ENCODE data around the gene IMP4.

IMP4 gene

DNA sequence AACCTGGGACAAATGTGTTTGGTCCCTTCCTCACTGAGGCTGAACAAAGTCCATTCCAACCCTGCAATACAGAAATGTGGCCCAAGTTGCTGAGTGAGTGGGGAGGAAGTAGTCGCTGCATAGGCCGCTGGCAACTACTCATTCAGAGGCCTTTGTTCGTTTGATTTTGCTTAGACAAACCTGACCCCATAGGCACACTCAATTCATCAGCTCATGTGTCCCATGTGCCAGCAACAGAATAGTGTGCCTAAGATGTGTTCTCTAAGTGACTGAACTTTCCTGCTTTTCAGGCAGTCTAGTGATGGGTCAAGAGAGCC is 36.2 kb downstream of the IMP4 start:
- no peak for DNase-seq

DNA sequence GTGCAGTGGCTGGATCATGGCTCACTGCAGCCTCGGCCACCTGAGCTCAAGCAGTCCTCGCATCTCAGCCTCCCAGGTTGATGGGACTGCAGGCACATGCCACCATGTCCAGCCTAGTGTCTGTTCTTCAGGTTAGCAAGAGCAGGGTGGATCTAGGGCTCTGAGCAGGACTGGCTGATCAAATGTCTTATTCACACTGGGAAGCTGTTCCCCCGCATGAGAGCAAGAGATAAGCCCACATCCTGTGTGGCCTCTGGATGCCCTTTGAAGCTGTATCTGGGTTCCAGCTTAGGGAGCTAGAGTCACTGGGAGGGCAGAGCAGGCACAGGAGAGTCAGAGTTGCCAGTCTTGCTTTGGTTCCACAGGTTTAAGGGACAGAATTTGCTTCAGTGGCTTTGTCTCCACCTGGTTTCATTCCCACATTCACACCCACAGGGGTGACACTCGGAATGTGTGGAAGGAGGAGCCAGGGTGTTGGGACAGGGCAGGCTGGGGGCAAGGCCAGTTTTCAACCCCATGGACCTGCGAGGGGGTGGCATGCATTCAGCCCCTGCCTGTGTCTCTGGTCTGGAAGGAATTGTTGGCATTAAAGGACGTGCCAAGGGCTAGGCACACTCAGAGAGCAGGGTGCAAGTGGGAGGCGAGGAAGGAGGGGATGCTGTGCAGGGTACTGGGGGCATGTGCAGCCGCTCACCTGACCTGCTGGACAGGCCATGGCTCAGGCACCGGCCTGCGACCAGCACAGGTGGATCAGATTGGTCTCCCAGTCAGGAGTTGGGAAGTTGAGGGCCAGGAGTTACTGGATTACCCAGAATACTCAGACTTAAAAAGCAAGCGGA is 37.6 kb downstream of the IMP4 start:
- DNase-seq, result no peak

DNA sequence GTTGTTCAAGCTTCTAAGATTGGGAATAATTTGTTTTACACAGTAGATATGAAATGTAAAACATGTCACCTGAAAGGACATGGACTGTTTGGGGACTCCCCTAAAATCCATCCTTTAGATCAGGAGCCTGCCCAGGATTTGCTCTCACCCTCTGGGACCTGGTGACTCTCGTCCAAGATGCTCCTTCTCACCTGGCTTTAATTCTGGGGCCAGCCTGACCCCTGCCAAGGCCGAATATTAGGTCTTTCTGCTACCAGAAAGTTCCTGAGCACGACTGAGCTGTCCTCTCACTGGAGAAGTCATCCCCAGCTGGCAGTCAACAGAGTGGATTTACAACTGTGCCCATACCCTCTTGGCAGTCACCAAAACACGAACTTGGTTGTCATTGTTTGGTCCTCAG is 38.4 kb downstream of the IMP4 start:
- no peak for DNase-seq

DNA sequence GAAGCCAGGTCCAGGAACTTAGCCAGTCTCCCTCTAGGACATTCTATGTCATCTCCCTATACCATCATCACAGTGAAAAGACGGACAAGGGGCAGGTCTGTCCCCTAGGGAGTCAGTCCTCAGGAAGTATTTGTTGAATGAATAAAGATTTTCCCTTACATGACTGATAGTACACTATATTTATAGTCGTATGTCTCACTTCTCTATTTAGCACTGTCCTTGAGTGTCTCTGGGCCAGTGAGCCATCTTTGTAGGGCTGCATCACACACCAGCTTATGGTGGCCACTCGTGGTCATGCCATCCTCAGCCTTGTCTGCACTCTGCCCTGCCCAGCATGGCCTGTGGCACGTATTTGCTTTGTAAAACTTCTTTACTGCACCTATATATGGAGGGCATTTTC is 38.9 kb downstream of the IMP4 start:
- no peak for DNase-seq

DNA sequence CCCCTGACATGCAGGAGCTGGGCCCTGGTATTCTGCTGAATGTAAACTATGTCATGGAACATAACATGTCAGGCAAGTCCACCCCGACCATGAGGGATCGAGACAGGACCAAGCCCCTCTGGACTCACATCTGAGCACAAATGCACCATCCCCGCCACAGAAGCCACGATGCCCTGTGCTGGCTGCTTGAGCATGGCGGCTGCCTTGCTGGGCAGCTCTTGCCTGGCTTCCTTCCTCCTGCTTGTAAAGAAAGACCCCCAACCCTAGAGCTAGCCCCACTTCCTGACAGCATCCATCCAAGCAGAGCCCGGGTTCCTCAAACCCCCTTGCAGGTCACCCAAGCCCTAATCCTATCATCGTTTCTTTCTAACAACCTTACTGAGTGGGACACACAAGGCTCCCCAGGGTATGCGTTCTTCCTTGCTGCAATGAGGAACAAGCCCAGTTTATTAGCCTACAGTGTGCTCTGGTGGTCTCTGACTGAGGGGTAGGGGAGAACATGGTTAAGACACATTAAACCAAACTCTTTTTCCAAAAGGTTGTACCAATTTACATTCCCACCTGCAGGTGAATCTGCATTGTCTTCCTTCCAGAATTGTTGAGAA is 39.7 kb downstream of the IMP4 start:
- DNase-seq, result no peak

DNA sequence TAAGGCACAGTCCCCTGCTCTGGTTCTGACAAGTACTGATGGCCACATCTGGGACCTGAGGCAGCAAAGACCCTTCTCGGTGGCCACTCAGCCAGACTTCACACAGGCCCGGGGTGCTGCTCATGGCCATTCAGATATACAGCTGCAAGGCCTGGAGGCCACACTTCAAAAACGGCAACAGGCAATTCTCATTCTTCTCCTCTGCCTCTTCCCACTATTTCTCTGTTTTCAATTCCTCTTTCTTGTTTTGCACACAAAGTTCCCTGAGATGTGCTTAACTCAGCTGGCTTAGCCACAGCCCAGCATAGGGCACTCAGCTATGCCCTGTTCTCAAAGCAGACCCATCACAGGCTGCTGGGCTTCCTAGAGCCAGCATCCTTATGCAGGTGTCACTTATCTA is 43.0 kb downstream of the IMP4 start:
- no peak for DNase-seq

DNA sequence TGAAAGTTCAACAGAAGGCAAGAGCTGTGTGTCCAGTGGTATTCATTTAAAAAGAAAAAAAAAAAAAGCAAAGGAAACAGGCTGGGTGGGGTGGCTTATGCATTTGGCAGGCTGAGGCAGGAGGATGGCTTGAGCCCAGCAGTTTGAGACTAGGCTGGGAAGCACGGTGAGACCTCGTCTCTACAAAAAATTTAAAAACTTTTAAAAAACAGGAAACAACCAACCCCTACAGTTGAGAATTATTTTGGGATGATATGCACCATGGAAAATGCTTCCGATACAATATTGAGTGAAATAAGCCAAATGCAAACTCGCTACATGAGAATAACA is 44.3 kb downstream of the IMP4 start:
- no peak for DNase-seq

DNA sequence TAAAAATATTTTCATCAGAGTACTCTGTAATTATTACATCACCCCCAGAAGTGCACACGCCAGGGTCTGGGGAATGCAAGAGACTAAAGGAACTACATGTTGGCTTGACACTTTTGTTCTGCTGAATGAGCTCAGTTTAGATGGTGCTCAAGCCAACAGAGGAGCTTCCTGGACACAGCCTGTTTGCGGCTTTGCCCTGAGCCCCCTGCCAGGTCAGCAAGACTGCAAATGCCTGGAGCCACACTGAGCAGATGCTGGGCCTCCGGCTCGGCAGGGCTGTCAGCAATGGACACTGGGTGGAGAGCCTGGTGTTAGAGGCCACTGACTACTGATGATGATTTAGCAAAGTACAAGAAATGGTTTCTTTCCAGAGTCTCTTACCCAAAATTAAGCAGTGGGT is 45.1 kb downstream of the IMP4 start:
- DNase-seq, result no peak

DNA sequence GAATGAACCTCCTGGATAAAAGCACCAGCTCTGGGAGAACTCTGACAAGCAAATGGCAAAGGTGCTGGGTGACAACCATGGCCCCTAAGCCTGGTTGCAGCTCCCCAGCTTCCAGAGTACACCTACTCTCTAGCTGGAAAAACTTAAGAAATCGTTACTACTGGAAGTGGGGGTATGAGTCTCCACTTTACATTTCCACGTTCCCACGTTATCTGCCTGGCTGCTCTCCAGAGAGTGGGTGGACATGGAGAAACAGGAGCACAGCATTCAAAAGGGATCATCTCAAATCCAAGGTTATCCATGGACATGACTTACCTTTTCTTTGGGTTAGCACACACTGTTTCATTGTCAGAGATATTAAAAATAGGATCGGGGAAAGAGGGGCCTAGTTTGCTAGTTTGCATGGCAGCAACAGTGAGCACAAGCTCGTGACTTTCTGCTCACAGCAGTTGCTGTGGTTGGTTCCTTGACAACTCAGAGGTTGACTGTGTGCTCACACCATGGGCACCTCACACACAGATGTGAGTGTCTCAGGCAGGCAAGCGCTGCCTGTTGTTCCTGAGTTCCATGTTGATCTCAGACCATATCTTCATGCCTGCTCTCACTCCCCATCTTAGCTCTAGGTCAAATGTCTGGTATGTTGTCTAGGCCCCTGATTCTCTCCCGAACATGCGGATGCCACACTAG is 45.7 kb downstream of the IMP4 start:
- no peak for DNase-seq

DNA sequence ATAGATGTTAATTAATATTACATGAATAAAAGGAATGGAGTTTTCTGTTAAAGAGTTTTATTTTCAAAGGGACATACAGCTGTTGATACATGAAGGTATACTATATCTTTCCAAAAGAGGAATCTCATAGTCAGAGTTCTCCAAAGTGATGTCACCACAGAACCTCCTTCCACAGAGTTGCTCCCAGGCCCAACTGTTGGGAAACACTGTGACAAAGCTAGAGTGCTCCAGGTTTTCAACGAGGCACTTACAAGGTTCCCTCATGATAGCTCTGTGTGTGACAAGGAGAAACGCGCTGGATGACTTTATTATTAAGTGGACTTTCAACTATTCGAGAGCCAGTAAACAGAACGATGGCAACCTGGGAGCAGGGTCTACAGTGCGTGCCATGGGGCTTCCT is 46.7 kb downstream of the IMP4 start:
- no peak for DNase-seq

DNA sequence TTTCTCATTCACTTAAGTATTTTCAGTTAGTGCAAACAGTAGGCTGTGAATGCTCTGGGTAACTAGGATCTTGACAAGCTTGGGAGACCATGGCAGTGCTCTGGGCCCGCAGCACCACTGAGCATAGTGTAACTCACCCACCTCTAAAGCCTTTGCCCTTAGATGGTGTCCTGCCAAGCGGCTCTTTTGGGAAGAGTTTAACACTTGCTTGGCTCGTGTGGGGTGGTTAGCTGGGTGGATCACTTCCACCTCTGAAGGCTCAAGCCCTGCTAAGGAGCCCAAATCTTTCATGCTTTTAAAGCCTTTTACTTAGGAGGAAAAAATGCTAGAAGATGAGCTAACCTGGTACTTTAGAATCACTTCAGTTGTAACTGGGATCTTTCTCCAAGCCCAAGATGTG is 47.1 kb downstream of the IMP4 start:
- no peak for DNase-seq

DNA sequence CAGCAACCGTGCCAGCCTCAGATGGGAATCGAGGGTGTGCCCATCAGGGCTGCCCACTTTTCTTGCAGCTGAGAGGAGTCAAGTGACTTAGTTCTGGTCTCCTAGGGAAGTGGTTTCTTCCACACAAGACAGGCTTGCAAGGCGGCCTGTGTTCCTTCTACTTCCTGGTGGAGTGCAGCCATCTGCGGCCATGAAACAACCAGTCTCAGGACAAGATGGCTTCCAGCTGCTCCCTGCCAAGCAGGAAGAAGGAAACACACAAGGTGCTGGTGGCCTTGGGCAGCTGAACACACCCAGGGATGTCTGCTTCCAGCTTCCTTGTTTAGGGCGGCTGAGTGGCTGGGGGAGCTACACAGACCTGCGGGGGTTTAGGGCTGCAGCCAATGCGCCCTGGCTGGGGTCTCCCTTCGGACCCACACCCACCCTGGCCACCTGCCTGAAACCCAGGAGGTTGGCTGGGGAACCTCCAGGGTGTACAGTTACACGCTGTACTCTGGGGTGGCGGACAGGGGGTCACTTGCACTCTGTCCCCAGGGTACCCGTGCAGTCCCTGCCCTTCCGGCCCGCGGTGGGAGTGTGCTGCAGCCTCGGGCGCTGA is 47.9 kb downstream of the IMP4 start:
- DNase-seq, result no peak

DNA sequence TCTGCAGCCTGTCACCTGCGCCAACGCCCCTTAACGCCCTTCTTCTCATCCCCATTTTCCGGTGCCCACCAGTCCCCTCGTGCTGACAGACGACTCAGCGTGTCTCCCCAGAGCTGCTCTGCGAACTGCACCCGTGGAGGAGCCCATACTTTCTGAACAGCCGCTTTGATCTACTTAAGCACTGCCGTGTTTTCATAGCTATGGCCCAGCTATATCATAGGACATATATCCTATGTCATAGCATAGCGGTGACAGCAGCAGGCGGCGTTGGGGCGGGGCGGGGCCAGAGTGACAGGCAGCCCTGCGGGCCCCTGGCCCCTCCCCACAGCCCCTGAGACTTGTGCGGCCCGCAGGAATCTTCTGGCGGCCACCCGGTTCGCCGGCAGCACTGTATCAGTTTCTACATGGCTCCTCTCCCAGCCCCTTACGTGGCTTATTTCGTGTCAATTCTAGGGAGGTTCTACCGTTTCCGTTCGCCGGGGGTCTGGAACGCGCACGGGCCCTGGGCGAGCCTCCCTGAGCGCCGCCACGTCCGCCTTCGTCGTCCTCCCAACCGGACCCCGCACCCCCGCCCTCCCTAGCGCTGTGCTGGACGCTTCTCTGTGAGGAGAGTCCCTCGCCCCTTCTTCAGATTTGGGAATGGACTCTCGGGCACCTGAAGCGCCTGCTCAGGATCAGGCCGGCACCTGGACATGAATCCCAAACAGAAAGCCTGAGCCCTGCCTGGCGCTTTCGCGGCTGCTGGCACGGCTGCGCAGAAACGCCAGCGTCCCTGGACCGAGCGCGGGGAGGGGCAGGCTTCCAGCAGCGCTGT is 48.6 kb downstream of the IMP4 start:
- peak; percentile 54 for DNase-seq

DNA sequence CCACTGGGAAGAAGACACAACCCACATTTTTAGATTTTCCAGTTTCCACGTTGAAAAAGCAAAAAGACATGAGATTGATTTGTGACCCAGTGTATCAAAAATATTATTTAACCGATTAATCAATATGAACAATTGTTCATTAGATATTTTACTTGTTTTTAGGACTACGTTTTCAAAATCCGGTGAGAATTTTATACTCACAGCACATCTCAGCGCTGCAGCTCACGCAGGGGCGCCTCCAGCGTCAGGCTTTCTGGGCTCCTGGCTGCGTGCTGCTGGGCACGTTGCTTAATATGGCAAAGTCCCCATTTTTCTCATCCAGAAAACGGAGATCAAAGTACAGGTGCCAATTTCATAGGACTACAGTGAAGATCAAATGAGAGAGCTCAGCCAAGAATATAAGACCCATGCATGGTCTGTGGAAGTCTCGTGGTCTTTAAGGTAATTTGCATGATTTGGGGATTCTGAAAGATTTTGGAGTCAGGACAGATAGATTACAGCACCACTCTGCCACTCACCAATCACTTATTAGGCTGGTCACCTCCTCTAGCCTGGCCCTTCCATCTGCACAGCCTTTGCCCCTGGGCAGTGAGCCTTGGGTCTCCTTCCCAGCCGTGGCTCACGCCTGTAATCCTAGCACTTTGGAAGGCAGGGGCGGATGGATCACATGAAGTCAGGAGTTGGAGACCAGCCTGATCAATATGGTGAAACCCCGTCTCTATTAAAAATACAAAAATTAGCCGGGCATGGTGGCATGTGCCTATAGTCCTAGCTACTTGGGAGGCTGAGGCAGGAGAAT is 49.4 kb downstream of the IMP4 start:
- peak; percentile 35 for DNase-seq

DNA sequence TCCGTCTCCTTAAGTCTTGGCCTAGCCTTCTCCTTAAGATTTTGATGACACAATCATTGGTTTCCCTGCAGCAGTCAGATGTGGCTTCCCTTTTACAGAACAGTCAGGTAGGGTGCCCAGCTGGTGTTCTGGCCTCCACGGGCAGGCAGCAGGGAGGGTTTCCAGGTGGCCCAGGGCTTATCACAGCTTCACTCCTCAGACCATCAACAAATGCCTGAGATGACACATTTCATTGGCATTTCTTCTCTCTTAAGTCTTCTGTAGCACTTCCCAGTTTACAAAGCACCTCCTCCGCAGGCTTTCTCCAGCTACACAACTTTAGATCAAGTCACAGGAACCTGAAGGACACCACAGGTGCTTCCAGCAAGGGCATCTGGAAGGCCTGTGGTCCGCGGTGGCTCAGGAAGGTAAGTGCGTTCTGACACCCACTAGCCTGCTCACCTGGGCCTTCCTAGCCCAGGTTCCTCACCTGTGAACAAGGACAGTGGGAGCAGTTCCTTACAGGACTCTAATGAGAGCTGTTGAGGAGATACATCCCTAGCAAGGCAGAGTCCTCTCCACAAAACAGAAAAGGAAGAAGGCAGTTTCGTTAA is 50.7 kb downstream of the IMP4 start:
- DNase-seq, result no peak
